COR-L47 (cell line): ENCODE measurements around the gene DNMT3B.
A peak's percentile ranks its signal among the peaks of the same experiment; 100 is the strongest.
"Not testable (repeated sequence)": the region's sequence is repeated elsewhere in the genome, so short reads cannot be mapped to it uniquely, and the experiment has no call there.

Experiments used
- DNase-seq: peaks from one replicate; lab custom pipeline; 2025; lab: John Stamatoyannopoulos, UW

The DNMT3B gene

GRCh38 chr20:32792316-32792715 lies 30.1 kb downstream of the DNMT3B start:
- no peak for DNase-seq

DNA sequence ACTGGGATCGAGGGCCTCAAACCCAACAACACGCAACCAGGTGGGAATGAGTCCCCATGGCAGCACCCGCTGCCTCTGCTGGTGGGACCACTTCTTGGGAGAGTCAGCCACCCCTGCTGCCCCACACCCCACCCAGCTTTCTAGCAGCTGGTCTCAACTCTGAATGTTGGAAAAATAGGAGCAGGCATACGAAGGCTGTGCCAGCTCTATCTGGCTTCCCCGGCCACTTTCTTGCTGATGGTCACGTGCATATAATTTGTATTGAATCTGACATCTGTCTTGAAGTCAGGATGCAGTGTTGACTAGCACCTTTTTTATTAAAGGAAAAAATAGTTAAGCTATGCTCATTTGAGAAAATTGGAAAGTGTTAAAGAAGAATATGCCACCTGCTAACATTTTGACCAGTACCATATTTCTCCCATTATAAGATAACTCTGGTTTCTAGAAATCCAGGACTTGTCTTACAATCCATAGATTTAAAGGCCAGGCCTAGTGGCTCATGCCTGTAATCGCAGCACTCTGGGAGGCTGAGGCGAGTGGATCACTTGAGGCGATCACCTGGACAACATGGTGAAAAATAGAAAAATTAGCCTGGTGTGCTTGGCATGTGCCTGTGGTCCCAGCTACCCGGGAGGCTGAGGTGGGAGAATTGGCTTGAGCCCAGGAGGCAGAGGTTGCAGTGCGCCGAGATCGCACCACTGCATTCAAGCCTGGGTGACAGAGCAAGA lies 30.7 kb downstream of the DNMT3B start:
- DNase-seq, result no peak

DNA sequence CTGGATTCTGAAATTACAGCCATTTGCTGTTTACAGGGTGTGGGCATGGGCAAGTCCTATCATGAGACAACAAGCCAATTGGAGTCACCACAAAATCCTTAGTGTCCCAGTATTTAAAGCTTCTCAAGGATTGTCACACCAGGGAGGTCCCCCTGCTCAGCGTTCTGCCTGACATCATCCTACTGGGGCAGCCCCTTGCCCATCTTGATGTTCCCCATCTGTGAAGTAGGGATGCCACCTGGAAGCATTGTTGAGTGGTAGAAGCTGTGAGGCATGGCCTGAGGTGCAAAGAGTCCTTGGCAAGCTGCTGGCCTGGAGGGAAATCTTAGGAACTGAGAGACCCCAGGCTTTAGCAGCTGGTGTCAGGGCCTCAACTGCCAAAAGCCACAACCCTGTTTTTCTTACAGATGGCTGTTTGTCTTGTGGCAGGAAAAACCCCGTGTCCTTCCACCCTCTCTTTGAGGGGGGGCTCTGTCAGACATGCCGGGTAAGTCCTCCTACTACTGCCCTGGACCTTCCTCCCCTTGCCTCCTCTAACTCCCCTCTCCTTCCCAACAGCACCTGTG lies 34.3 kb downstream of the DNMT3B start:
- DNase-seq, result no peak

DNA sequence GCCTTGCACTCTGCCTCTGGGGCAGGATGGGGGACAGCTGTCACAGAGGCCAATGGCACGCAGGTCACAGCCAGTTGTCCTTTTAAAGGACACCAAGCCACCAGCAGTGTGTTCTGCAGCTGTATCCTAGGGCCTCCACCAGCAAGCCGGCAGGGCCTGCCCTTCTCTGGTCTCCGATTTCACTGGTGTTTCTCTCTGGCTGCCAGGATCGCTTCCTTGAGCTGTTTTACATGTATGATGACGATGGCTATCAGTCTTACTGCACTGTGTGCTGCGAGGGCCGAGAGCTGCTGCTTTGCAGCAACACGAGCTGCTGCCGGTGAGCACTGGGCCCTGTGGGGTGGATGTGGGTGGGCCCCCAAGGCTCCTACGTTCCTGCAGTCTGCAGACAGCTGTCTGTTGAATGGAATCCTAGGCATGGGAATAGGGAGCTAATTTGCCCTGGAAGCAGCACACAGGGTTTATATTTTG lies 34.8 kb downstream of the DNMT3B start:
- no peak for DNase-seq

GRCh38 chr20:32797571-32797970 lies 35.4 kb downstream of the DNMT3B start:
- DNase-seq, result not testable (repeated sequence)

DNA sequence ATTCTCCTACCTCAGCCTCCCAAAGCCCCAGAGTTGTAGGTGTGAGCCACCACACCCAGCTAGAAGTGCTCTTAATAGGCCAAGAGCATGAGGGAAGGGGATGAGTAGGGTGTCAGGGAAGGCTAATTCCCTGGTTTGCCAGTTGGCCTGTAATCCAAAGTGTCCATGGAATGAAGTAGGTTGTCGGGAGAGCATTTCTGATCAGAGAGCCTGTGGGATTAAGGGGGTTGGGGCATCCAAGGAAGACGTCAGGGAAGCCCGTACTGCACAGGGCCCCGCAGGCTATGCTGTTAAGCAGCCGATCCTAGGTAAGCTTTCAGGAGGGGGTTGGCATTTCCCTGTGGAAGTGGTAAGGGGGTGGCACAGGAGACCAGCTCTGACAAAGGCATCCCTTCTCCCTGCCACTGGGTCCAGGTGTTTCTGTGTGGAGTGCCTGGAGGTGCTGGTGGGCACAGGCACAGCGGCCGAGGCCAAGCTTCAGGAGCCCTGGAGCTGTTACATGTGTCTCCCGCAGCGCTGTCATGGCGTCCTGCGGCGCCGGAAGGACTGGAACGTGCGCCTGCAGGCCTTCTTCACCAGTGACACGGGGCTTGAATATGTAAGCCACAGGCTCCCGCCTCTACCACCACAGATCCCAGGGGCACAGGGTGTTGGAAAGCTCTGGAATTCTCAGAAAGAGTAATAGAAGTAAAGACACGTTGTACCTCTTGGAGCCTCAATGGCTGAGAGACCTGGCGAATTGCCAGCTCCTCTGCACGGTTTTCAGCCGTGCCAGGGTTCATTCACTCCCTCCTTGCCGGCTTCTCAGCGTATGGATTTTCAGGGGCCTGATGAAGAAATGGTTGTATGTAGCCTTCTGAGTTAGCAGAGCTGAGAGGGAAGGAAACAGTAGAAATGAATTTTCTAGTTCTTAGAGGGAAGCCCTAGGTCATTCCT lies 36.1 kb downstream of the DNMT3B start:
- DNase-seq, result no peak

DNA sequence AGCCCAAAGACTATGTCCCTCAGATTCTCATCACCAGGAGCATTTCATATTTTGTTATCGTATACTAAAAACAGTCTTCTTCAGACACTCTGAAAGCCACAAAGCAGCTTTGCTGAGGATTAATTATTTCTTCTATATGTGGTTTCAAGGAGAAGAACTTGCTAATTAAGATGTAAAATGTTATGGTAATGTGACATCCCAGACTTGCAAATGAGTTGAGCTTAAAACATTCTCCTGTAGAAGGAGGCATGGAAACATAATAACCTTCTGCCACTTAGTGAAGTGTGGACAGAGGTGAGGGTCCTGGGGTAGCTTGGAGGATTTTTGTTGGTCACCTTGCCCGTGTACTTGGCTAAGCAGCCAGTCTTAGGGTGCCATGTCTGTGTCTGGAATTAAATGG lies 40.9 kb downstream of the DNMT3B start:
- no peak for DNase-seq

- DNase-seq, result no peak
These were observed 42.0 kb downstream of the DNMT3B start for GRCh38 chr20:32804022-32804715.

GRCh38 chr20:32804817-32805216 lies 42.6 kb downstream of the DNMT3B start:
- DNase-seq, result no peak

DNA sequence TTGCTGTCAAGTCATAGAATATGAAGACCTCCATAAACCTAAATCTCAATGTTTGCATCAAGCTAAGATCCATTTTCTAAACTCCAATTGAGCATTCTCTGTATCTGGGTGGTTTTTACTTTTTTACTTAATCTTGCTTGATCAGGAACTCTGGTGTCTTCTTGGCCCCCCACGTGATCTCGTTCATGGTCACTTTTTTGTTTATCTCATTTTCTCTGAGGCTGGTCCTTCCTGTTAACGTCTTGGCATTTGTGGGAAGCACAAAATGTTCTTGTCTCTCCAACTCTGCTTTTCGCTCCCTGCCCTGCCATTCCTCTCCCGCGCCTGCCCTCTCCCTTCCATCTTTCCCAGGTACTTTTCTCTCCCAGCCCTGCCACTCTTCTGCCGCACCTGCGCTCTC lies 43.5 kb downstream of the DNMT3B start:
- DNase-seq, result no peak

GRCh38 chr20:32806356-32806755 lies 44.2 kb downstream of the DNMT3B start:
- DNase-seq, result no peak

DNA sequence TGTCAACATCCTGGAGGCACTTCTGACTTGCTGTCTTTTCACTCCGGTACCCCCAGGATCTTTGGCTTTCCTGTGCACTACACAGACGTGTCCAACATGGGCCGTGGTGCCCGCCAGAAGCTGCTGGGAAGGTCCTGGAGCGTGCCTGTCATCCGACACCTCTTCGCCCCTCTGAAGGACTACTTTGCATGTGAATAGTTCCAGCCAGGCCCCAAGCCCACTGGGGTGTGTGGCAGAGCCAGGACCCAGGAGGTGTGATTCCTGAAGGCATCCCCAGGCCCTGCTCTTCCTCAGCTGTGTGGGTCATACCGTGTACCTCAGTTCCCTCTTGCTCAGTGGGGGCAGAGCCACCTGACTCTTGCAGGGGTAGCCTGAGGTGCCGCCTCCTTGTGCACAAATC lies 45.5 kb downstream of the DNMT3B start:
- DNase-seq, result no peak

- no peak for DNase-seq
These were observed 46.3 kb downstream of the DNMT3B start for GRCh38 chr20:32808438-32808837.

- DNase-seq, result no peak
These were observed 47.7 kb downstream of the DNMT3B start for GRCh38 chr20:32809907-32810306.

DNA sequence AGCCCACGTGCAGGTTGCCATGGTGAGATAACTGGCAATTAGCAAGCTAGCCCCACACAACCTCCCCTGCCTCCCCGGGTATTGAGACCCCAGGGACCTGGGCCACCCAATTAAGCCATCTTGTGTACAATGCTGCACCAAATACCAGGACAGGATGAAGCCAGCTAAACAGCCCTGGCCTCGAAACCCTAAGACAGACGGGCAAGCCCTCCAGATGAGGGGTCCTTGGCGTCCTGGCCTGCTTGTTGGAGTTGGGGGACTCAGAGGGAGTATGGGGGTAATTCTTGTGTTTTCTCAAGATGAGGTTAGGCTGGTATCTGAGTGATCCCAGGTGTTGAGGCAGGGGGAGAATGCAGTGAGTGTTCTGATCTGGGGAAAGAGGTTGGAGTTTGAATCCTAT lies 48.8 kb downstream of the DNMT3B start:
- no peak for DNase-seq

- DNase-seq, result no peak
These were observed 49.7 kb downstream of the DNMT3B start for GRCh38 chr20:32811886-32812285.

- DNase-seq, result peak; percentile 71
These were observed 58.0 kb downstream of the DNMT3B start for GRCh38 chr20:32819992-32820697.

DNA sequence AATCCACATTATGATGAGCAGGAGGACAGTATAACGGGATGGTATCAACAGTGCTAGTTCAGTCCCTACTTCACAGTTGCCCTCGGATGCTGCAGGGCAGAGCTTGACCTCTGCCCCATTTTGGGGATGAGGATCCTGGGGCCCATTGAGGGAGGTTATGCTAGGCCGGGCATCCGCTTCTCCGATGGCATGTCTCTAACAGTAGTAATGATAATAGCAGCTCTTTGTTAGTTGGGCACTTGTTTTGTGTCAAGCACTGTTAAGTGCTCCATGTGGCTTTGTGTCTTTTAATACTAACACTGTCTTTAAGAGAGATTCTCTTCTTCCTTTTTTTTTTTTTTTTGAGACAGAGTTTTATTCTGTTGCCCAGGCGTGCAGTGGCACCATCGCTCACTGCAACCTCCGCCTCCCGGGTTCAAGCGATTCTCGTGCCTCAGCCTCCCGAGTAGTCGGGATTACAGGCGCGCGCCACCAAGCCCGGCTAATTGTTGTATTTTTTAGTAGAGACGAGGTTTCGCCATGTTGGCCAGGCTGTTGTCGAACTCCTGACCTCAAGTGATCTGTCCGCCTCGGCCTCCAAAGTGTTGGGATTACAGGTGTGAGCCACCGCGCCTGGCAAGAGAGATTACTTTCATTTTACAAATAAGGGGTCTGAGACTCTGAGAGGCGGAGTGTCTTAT lies 58.7 kb downstream of the DNMT3B start:
- no peak for DNase-seq

- DNase-seq, result no peak
These were observed 60.0 kb downstream of the DNMT3B start for GRCh38 chr20:32822225-32822624.

- DNase-seq, result no peak
These were observed 60.9 kb downstream of the DNMT3B start for GRCh38 chr20:32823078-32823477.
